HG03469 (cell line): ENCODE measurements around the gene PSMD2.

Experiments used
- ATAC-seq: cut with Tn5 transposase; IDR thresholded peaks from one replicate; pipeline ENCODE4 v1.9.1; 2021; ENCODE audit warnings: mild to moderate bottlenecking, moderate library complexity, moderate number of reproducible peaks; ENCODE audit not compliant: unreplicated experiment

The PSMD2 gene

DNA sequence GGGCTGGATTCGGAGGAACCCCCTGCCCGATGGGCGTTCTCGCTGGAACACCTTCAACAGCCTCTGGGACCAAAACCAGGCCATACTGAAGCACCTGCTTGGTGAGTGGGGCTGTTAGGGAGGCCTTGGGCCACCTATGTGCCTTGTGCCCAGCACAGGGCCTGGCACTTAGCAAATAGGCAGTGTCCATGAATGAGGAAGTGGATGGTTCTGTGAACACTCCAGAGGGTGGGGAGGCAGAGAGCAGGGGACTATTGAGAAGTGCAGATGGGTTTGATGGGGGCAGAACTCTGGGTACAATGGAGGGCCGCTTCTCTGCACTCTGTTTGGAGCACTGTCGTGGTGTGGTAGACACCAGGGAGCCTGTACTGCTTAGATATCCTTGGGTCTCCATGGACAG lies 21.7 kb upstream of the PSMD2 start:
- no peak for ATAC-seq

DNA sequence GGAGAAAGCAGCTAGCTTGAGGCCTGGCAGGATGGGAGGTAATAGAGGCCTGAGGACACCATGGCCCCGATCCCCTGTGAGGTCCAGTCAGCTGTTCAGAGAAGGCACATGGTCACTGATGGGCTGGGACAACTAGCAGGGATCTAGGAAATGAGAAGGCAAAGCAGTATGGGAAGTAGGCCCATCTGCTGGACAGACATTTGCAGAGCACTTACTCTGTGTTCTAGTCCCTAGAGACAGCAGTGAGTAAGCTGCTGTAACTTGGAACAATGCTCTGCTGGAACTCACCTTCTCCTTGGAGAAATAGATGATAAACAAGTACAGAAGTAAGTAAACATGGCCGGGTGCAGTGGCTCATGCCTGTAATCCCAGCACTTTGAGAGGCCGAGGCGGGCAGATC lies 16.1 kb upstream of the PSMD2 start:
- no peak for ATAC-seq

DNA sequence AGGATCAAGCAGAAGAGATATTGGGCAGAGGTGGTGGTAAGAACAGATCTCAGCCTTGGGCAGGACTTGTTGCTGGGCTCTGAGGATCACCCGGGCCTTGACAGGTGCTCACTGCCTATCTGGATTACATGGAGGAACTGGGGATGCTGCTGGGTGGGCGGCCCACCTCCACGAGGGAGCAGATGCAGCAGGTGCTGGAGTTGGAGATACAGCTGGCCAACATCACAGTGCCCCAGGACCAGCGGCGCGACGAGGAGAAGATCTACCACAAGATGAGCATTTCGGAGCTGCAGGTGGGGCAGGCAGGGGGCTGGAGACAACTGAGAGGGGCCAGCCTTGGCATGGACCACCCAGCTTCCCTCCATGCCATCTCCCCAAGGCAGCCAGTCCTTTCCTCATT lies 15.4 kb upstream of the PSMD2 start:
- ATAC-seq: no peak

DNA sequence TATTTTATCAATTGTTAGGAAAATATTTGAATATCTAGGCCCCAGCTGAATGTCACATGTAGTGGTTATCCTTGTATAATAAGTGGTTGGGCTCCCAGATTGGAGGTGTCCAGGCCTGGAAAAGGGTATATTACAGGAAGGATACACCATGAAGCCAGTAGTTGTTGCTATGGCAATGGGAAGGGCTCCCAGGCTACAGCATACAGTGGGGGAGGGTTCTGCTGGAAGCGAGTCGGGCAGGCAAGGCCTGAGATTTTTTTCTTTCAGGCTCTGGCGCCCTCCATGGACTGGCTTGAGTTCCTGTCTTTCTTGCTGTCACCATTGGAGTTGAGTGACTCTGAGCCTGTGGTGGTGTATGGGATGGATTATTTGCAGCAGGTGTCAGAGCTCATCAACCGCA lies 14.3 kb upstream of the PSMD2 start:
- ATAC-seq: no peak

DNA sequence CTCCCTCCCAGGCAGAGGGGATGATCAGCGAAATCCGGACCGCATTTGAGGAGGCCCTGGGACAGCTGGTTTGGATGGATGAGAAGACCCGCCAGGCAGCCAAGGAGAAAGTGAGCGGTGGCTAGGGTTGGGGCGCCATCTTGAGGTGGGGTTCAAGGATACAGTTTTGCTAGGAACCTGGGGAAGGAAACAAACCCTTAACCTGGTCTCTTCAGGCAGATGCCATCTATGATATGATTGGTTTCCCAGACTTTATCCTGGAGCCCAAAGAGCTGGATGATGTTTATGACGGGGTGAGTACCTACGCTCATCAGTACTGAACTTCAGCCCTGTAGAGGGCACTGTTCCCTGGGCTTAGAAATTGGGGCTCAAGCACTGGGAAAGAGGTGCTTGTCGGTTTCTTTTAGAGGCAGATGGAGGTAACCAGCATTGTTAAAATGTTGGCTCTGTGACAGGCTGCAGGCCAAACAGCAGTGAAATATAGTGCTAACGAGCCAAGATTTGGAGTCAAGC lies 9.6 kb upstream of the PSMD2 start:
- ATAC-seq: no peak

DNA sequence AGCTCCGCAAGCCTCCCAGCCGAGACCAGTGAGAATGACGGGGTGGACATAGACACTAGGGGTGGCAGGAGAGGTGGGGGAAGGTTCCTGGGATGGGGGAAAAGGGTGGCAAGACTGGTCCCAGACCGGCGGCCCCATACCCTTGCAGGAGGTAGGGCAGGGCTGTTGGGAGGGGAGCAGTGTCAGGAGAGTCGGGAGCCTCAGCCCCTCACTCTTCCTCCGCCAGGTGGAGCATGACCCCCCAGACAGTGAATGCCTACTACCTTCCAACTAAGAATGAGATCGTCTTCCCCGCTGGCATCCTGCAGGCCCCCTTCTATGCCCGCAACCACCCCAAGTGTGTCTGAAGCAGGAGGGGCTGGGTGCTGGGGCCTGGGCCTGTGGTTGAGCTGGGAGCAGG lies 8.7 kb upstream of the PSMD2 start:
- no peak for ATAC-seq

DNA sequence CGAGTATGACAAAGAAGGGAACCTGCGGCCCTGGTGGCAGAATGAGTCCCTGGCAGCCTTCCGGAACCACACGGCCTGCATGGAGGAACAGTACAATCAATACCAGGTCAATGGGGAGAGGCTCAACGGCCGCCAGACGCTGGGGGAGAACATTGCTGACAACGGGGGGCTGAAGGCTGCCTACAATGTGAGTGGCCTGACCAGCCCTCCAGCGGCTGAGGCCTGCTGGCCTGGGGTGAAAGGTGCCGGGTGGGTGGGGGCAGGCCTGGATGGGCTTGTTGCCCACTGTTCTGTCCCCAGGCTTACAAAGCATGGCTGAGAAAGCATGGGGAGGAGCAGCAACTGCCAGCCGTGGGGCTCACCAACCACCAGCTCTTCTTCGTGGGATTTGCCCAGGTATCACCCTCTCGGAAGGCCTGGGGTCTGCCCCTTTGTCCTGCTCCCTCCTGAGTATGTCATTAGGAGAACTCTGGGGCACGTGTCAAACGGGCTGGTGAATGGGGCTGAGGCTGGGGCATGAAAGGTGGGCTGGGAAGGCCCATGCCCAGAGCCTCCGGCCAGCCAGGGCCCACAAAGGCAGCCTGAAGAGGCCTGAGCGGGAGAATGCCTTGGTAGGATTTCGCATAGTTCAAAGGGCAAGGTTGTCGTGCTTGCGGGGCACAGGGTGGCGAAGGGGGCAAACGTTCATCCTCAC lies 7.8 kb upstream of the PSMD2 start:
- no peak for ATAC-seq

DNA sequence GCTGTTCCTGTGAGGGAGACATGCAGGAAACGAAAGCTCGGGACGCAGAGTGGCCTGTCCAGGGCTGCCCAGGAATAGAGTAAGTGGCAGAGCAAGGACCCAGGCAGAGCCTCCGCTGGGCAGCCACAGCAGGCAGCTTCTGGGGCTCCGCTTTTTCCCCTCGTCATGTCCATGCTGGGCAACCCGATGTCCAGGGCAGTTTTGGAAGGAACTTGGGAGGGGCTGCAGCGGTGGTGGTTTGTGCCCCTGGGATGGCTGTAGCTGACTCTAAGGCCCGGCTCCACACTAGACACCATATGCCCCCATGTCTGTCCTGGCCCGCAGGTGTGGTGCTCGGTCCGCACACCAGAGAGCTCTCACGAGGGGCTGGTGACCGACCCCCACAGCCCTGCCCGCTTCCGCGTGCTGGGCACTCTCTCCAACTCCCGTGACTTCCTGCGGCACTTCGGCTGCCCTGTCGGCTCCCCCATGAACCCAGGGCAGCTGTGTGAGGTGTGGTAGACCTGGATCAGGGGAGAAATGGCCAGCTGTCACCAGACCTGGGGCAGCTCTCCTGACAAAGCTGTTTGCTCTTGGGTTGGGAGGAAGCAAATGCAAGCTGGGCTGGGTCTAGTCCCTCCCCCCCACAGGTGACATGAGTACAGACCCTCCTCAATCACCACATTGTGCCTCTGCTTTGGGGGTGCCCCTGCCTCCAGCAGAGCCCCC lies 7.1 kb upstream of the PSMD2 start:
- ATAC-seq: no peak

DNA sequence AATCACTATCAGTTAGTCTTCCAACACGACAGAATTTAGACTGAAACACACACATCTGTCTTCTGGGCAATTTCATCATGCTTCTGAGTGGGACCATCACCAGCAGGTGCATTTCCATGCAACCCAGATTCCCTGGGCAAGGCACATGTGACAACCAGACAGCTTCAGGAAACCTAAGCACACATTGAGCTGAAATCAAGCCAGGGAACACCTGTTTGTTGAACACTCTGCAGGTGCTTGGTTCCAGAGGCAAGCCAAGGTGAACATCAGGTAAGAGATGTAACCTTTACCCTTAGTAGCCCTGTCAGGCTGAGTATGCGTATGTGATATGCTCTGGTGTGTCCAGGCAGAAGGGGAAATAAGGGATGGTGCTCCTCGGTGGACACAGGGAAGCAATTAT lies 3.3 kb upstream of the PSMD2 start:
- ATAC-seq: no peak

DNA sequence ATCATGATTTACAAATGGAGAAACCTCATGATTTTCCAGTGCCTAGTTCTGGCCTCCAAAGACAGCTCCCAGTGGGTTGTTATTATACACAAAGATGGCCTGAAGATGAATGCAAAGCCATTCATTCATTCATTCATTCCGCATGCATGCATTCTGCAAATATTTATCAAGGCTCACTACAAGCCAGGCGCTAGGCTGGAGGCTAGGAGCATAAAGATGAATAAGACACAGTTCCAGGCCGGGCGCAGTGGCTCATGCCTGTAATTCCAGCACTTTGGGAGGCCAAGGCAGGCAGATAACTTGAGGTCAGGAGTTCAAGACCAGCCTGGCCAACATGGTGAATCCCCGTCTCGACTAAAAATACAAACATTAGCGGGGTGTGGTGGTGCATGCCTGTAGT lies 2.4 kb upstream of the PSMD2 start:
- no peak for ATAC-seq

DNA sequence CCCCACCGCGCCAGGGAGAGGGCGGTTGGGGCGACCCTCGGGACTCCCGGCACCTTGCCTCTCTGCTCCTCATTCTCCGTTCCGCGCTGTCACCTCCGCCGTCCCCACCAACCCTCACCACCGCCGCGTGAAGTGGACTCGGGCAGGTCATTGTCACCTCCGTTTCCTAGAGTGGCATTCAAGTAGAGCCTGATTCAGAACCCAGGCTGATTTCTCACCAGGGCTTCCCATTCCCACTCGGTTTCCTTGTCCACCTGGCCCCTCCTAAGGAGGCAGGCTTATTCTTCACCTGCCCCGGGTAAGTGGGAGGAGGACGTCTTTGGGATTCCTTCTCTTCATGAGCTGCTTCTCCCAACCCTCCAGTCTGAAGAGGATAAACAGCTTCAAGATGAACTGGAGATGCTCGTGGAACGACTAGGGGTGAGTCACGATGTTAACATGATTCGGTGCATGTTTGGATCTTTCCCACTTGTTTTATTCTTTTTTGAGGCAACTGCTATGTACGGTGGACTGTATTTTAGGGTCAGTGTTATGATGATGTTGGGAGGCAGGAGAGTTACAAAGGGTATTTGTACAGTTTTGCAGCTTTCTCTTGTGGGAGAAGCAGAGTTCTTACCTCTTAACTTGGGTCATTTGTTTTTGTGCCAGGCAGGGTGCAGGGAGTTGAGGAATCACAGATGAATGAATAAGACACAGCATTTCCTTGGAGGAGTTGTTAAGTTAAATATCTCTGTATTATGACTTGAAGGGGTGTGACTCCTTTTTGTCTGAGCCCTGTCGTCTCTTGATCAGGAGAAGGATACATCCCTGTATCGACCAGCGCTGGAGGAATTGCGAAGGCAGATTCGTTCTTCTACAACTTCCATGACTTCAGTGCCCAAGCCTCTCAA lies 692 bp downstream of the PSMD2 start:
- no peak for ATAC-seq

DNA sequence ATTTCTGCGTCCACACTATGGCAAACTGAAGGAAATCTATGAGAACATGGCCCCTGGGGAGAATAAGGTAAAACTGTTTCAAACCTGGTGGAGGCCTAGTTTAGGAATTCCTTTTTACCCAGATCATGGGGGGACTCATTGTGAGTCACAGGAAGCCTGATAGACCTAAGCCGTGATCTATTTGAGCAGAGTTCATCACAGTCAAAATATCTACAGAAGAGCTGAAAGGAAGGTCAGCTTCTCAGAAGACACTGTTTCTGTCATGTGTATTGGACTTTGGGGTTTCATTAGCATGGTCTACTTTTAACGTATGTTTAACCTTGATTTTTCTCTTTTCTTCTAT lies 1.3 kb downstream of the PSMD2 start:
- no peak for ATAC-seq

DNA sequence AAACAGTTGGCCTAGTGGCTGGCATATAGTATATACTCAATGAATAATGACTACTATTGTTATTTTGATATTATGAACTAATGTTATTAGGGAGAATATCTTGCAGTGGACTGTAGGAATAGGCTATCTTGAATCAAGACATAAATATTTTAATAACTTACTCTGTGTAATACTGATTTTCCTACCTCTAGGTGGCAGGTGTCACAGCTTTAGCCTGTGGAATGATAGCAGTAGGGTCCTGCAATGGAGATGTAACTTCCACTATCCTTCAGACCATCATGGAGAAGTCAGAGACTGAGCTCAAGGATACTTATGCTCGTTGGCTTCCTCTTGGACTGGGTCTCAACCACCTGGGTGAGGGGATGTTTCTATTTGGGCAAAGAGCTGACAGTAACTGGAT lies 6.5 kb downstream of the PSMD2 start:
- no peak for ATAC-seq

DNA sequence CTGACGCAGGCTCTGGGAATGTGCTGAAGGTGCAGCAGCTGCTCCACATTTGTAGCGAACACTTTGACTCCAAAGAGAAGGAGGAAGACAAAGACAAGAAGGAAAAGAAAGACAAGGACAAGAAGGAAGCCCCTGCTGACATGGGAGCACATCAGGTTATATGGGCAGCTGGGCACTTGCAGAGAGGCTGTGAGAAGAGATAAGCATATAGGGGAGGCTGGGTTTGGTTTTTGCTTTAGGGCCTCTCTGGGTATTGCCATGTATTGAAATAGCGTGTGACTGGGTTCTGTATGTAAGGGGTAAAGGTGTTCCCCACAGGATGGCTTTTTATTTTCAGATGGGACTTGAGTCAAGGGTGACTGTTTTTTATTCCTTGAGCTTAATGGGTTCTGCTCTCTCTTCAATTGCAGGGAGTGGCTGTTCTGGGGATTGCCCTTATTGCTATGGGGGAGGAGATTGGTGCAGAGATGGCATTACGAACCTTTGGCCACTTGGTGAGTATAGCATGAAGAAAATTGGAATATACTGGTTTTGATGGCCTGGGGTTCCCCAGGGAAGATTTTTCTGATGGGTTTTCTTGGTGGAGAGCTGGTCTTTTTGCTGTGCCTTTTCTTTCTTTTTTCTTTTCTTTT lies 7.4 kb downstream of the PSMD2 start:
- ATAC-seq: no peak

DNA sequence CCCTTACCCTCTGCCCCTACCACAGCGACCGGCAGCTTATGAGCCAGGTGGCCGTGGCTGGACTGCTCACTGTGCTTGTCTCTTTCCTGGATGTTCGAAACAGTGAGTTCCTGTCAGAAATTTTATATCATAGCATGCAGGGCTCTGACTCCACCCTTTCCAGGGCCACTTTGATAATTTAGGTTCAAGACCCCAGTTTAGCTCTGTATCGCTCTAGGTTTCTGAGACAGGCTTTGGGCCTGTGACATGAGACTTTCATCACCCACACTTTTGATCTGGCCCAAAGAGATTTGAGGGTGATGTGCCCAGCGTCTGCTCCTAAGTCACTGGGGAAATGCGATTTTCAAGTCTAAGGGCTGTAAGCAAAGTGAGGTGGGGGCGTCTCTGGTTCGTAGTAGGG lies 8.9 kb downstream of the PSMD2 start:
- ATAC-seq: no peak

DNA sequence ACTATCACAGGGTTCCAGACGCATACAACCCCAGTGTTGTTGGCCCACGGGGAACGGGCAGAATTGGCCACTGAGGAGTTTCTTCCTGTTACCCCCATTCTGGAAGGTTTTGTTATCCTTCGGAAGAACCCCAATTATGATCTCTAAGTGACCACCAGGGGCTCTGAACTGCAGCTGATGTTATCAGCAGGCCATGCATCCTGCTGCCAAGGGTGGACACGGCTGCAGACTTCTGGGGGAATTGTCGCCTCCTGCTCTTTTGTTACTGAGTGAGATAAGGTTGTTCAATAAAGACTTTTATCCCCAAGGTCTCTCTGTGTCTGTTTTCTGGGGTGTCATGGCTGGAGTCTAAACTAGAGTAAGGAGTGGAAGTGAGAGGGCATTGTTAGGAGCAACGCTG lies 9.7 kb downstream of the PSMD2 start:
- no peak for ATAC-seq

DNA sequence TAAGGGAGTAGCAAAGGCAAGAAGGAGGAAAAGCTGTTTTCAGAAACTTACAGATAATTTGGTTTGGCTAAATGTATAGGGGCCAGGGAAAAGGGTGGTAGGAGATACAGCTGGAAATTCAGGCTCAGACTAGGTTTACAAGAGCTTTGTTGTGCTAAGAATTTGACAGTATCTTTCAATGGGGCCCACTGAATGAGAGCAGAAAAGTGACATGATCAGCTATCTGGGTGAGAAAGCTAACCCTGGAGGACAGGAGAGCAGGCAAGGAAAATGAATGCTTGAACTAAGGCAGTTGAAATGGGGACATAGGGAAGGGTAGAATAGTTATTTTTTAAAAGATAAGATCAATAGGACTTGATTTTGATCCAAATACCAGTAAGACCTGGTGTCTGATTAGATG lies 12.6 kb downstream of the PSMD2 start:
- no peak for ATAC-seq

DNA sequence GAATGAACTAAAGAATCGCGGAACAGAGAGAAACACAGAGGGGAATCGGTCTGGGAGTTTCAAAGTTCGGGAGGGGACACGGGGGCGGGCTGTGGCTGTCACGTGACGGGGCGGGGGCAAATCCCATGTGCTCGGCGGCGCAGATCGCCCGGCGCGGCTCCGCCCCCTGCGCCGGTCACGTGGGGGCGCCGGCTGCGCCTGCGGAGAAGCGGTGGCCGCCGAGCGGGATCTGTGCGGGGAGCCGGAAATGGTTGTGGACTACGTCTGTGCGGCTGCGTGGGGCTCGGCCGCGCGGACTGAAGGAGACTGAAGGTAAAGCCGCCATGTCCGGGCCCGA lies 15.3 kb downstream of the PSMD2 start, which contains the start of gene EIF4G1:
Gene EIF4G1, plus strand, starts transcription at position 244 of the 337 bp plus-strand sequence. CDS start 1,191 bp downstream, outside the sequence.
- ATAC-seq: peak; percentile 82

DNA sequence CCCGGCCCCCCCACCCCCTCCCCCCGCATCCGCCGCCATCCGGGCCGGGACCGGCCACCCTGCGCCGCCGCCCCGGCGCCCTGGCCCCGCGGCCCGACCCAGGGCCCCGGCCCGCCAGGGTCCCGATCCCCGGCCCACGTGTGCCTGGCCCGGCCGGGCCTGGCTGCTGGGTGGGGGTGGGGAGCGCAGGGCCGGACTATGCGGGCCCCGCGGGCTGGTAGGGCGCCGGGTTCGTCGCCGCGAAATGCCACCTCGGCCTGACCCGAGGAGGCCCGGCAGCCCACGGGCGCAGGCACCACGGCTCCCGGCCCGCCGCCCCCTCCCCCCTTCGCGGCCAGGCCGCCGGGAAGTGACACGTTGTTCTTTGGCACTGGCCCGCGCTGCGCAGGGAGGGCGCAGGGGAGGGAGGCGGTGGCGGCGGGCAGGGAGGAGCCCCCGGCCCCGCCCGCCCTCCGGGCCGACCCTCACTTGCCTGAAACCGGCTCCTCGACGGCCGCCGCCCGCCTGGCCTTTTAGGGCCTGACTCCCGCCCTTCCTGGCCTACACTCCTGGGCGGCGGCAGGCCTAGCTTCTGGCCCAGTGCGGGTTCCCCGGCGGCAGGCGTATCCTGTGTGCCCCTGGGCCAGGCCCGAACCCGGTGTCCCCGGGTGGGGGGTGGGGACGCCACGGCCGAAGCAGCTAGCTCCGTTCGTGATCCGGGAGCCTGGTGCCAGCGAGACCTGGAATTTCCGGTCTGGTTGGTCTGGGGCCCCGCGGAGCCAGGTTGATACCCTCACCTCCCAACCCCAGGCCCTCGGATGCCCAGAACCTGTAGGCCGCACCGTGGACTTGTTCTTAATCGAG lies 15.9 kb downstream of the PSMD2 start:
- peak; percentile 18 for ATAC-seq

DNA sequence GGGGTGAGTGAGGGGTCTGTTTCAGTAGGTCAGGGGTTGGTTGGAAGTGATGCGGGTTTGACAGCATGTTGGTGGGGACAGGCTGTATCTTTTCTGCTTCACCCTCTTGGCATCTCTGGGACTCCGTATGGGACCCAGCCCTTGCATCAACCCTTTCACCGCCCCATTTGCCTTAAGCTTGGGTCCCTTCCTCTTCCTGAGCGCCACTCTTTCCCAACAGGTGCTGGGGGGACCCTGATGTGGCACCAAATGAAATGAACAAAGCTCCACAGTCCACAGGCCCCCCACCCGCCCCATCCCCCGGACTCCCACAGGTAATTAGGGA lies 16.5 kb downstream of the PSMD2 start:
- no peak for ATAC-seq
